Measurements from ENCODE around the gene TREML2.
"Not testable (repeated sequence)": the region's sequence is repeated elsewhere in the genome, so short reads cannot be mapped to it uniquely, and the experiment has no call there.

The TREML2 gene

DNA sequence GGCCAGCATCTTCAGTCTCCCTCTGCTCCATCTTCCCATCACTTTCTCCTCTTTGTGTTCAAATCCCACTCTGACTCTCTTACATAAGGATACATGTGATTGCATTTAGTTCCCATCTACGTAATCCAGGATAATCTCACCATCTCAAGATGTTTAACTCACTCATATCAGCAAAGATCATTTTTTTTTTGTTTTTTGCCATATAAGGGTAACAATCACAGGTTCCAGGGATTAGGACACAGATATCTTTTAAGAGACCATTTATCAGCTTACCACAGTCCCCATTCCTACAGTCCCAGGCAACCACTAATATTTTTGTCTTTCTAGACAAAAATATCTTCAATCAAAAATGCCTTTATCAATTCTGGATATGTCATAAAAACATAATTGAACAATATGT, 3.2 kb upstream of the TREML2 start:
- DNase-seq: no peak

DNA sequence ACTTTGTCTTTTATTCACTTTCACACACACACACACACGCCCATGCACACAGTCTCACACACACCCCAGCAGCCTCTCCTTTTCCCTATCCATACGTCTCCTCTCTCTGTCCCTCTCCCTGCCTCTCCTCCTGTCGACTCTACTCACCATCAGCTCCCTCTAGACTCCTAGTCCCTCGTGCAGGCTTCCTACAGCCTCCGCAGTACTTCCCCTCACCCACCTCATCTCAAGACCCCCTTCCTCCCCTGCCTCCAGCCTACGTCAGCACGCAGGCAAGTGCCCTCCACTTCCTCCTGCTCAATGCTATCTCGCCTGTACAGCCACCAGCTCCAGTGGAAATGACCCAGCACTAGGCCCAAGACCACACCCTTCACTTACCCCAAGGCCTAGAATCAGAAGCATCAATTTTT, 820 bp upstream of the TREML2 start:
- DNase-seq: no peak

DNA sequence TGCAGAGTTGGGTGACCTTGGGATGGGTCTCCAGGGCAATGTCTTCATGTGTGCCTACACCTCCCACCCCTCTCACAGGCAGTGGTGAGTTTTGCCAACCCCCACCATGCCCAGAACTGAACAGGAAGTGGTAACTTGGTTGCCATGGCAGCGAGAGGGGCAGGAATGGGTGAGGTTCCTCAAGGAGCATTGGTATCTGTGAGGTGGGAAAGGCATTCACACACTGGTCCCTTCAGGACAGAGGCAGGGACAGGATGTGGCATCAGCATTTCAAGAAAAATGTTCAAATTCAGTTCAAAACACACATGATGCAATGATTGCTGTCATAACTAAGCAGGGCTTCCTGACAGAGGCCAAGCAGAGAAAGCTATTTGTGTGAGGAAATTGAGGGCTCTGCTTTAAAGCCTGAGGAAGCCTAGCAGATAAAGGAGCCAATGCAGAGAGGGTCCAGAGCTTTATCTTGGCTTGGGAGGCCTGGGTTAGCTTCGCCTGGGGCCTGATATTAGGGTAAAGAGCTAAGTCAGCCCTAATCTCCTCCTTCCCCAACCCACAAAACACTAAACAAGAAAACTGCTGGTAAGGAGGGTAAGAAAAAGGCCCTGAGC, 551 bp downstream of the TREML2 start:
- DNase-seq: no peak

DNA sequence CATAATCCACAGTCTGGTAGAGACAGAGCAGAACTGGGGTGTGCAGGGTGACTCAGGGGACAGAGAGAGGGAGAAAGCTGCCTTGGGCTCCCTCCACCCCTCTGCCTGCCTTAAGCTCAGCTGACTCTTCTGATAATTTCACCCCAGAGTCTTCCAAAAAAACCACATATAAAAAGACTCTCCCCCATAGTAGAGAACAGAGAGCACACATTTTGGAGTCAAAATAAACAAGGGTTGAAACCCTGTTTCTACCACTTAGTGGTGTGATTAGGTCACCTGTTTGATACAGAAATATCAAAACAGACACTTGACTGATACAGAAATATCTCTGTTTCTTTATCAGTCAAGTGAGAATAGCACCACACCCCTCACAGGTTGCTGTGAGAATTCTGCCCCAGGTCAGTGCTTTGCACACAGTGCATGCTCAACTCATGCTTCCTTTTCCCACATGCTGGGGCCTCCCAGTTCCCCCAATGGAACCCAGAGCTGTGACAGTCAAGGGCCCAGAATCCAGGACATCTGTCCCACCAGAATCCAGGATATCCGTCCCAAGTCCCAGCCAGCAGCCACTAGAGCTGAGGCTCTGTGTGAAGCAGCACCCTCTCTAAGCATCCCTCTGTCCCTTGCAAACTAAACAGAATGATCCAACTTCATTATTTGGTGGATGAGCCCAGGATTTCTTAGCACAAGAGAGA, 1.2 kb downstream of the TREML2 start:
- no peak for DNase-seq

DNA sequence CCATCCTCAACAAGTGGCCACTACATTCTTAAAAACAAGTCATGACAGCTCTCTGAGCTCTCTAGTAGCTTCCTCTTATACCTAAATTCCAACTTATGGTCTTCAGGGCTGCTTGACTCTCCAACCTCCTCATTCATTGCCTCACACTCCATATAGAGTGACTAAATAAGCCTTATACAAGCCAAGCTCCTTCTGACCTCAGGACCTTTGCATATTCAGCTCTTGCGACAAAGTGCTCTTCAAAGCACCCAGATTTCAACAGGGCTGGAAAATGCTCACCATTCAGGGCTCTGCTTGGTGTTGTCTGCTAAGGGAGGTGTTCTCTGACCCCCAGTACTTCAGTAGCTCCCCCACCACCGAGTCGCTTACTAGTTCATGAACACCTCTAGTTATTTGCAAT, 3.7 kb downstream of the TREML2 start:
- no peak for DNase-seq

DNA sequence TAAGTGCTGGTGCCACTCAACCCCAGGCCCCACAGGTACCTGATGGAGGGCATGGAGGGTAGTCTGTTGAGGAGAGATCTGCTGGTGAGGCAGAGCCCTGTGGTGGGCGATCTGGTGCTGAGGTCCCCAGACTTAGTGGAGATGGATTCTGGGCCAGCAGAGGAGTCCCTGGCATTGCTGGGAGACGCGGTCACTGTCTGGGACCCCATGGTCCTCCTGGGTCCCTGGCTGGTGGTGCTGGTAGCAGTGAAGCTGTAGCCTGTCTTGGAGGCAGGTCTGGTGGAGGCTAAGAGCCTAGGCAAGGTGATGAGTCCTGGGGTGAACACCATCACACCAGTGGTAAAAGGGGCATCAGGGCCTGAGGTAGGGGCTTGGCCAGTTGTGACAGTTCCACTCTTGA, 6.6 kb downstream of the TREML2 start:
- DNase-seq: no peak

DNA sequence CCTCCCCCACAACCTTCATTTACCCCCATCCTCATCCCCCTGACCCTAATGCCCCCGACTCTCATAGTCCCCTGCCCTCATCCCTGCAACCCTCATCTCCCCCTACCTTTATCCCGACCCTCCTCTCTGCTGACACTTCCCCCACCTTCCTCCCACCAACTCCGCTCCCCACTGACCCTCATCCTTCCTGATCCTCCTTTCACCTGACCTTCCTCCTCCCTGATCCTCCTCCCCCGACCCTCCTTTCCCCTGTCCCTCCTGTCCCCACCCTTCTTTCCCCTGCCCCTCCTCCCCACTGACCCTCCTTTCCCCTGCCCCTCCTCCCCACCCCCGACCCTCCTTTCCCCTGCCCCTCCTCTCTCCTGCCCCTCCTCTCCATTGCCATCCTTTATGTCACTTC, 7.1 kb downstream of the TREML2 start:
- DNase-seq: no peak

DNA sequence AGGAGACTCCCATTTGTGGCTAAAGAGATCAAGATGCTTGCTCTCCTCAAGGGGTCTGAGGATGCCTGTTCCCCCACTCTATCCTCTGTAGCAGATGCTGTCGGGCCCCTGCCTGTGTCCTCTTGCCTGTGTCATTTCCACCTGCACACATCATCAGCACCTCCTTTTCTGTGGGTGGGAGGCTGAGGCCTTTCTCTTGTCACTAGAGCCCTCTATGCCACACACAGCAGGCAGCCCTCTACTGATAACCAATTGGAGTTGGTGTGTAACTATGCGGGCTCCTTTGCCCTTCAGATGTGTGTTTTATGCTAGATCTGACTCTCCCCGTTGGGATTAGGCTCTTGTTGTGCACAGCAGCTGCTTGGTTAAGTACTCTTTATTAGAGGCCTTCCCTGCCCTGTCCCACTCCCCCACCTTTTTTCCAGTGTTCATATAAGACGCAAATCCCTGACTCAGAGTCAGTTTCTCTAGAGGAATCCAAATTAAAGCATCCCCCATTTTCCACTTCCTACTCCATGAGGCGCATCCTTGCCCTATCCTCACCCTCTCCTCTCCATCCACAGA, 7.7 kb downstream of the TREML2 start:
- DNase-seq: no peak

DNA sequence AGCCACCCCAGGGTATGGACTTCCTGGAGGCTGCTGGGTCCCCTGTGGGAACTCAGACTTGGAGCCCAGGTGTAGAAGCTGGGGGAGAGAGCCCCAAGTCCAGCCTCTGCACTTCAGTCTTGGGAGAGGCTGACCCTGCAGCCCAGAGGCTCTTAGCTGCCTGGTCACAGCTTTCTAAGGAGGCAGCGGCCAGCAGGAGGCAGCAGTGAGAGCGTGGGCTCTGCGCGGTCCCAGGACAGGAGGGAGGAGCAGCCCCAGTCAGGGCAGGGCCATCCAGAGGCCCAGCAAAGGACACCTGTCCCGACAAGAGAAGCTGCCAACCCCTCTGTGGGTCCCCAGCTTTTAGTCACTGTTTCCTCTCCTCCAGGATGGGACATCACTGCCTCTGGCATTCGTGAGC, 9.4 kb downstream of the TREML2 start:
- DNase-seq: no peak

DNA sequence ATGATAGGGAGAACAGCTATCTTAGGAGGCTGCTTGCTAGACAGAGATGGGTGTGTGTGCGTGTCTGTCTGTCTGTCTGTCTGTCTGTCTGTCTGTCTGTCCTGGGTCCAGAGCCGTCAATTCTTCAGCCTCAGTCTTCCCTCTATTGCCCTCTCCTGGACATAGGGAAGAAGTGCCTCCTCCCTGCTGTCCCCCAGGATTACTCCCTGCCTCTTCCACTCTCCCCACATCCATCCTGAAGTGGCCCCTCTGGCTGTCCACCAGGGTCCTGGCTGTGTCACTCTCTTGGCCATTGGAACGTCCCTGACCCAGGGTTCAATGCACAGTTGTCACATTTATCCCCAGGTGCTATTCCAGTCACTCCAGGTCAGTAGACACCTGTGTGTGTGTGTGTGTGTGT, 10.2 kb downstream of the TREML2 start:
- DNase-seq: no peak

DNA sequence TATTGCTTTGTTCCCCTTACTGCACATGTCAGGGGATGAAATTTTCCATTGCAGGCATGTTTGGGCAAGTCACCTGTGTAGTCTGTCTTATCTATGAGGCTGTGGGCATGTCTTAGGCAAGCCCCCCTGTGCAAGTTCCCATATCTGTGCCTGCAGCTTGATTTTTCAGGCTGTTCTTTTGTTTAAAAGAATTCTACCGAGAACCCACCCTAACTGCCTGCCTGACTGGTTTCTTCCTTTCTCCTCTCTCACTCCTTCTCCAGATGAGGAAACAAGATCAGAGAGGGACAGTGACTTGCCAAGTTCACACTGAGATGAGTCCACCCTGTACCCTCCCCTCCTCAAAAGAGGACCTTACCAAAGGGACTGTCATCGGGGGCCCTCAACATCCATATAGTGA, 11.0 kb downstream of the TREML2 start:
- DNase-seq: no peak

DNA sequence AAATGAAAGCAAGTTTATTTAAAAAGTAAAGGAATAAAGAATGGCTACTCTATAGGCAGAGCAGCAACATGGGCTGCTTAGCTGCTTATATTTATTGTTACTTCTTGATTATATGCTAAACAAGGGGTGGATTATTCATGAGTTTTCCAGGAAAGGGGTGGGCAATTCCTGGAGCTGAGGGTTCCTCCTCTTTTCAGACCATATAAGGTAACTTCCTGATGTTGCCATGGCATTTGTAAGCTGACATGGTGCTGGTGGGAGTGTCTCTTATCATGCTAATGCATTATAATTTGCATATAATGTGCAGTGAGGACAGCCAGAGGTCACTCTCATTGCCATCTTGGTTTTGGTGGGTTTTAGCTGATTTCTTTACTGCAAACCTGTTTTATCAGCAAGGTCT, 11.9 kb downstream of the TREML2 start:
- DNase-seq: not testable (repeated sequence)

DNA sequence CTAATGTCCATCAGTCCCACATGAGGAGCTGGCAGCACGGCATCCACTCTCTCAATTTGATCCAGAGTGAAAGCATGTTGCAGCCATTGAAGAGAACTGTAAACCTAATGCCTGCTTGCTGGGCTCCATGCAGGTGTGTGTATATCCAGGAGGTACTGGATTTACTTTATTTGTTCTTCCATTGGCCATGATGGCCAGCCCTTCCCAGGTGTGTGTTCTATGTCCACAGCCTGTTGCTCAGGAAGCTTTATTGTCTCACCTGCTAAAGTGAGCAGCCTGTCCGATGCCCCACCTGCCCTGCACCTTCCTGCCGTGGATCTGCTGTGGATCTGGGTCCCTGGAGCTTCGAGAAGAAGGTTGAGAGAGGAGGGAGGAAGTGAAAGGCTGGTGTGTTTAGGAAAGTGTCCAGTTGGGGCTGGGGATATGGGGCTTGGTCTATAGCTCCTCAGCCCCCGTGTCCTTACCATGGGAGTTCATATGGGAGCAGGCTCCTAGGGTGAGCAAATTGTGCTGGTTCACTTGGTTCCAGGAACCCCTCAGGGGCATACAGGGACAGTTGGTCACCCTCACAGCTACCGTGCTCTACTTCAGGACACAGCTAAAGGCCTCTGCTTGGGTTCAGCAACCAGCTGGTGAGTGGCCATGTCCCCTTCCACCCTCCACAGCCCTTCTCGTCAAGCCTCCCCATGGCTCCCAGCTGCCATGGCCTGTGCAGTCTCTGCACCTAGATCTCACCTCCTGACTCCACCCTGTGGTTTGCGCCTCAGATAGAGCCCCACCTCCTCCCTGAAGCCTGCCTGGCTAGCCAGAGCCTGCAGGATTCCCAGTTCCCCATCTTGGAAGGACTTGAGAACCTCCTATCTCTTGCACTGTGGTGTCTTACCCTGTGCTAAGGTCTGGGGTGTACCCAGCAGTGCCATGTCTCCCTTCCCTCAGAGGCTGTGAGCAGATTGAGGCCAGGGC, 12.7 kb downstream of the TREML2 start:
- DNase-seq: no peak

DNA sequence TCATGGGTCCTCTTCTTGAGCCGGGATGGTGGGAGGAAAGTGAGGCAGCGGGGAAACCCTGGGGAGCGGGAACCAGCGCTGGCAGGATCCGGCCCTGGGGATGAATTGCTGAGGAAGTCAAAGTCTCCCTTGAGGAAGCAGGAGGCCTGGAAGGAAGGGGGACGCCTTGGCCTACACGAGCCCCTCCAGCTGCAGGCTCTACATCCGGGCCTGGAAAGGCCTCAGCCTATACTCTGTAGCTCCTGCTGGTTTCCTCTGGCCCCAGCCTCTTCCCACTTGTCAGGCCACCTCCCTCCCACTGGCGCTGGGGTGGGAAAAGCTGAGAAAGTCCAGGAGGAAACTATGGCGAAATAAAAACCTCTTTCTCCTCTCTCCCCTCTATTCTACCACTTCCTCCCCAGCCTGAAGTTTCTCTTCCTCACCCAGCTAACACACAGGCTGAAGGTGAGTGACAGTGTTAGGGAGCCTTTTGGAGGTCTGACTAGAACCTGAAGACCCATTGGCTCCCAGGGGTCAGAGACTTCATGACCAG, 14.9 kb downstream of the TREML2 start:
- no peak for DNase-seq

DNA sequence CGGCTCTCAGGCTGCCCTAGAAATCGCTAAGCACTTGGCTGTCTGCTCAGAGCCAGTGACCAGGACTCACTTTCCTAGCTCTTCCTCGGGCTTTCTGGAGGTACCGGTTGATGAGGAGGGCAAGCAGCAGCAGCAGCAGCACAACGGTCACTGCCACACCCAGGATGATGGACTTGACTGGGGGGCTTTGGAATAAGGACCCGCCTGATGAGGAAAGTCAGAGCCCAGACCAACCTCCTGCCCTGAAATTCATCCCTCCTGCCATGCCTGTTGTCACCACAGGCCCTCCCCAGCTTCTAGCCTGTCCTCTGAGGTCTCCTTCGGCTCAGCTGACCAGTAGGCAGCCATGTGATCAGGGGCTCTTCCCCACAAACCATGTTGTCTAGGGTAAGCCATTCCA, 16.2 kb downstream of the TREML2 start:
- DNase-seq: no peak

DNA sequence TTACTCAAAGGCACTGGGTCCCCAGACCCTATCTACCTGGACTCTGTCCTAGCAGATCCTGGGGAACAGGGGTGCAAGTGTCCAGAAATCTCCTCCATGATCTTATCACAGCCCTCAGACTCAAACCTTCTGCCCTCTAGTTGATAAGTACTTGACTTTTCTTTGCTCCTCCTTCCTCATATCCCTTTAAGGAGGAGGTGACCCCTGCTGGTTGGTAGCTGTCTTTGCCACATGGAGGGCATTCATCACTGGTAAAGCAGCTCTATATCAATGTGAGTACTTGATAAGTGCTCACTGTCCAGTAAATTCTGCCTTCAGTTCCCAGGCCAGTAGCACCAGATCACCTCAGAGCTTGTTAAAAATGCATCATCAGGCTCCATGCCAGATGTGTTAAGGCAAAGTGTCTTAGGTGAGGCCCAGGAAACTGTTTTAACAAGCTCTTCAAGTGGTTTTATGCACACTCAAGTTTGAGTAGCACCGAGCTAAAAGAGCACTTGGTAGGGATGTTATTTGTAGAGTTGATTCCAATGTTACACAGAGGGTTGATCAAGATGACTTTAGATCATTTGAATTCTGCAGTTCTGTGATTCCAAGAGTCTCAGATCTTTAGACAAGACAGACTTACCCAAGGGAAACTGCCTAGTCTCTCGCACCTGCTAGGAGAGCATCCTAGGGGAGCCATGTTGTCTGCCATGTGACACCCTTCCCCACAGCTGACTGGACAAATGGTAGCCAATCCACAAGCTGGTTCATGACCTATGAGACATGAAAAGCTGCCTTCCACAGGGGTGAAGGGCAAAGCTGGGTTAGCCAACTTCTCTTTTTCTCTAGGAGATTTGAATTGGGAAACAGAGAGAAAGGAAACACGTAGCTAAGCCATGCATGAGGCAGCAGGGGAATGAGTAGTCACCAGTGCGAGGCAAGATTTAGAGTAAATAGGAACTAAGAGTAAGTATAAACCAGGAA, 18.6 kb downstream of the TREML2 start:
- peak; percentile 31 for DNase-seq

DNA sequence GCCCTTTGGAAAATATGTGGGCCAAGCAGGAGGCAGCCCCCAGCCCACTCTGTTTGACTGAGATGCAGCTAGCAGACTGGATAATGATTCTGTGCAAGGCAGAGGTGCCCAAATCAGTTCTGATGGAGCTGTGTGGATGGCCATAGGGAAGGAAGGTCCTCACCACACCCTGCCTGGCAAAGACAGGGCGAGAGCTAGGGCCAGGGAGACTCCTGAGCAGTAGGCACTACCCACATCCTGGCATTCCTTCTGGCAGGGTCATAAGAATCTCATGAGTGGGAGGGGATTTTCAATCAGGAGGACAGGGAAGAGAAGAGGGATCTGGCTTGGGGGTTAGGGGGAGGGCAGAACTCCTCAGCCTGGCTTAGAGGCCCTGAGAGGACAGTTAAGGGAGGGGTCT, 19.4 kb downstream of the TREML2 start:
- DNase-seq: no peak

DNA sequence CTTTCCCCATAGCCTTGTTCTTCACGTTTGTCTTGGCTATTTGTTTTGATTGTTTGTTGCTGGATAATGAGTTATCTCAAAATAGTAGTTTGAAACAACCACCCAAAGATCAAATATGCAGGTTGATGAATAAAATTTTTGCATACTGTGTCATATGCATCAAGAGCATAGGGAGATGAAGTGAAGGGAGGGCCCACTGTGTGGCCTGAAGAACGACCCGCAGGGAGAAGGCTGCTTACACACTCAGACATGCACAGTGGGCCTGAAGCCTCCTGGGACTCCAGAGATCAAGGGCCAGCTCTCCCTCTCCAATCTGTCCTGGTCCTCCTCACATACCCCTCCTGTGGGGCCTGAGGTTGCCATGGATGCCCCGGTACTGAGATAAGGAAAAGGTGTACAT, 21.8 kb downstream of the TREML2 start:
- DNase-seq: no peak

DNA sequence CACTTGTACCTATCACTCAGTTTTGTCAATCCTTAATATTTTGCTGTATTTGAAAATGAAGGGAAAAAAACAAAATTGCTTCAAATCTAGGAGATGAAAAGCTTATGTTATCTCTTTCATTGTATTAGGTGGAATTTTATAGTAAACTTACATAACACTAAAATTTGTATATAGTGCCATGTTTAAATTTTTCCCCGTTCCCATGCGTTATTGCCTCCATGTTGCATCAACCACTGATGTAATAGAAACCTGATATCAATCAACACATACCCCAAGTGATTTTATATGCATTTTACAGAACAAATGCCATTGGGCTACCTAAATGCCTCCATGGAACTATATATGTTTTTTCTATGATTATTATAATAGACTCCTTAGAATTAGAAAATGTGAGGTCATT, 23.3 kb downstream of the TREML2 start:
- no peak for DNase-seq

DNA sequence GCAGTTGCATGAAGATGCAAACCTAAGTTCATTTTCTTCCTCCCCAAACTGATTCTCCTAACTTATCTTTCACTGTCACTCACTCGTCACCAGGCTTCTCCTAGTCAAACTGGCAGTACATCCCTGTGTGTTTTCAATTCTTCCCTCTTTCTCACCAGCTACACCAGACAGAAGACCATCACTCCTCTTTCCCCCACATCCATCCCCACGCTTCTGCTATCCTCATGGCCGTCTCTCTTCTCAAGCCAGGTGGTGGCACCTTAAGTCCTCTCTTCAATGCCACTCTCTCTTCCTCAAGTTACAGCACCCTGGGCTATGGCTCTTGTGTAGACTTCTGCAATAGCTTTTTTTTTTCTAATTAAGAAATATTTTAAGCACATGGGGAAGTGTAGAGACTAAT, 23.7 kb downstream of the TREML2 start:
- DNase-seq: no peak

DNA sequence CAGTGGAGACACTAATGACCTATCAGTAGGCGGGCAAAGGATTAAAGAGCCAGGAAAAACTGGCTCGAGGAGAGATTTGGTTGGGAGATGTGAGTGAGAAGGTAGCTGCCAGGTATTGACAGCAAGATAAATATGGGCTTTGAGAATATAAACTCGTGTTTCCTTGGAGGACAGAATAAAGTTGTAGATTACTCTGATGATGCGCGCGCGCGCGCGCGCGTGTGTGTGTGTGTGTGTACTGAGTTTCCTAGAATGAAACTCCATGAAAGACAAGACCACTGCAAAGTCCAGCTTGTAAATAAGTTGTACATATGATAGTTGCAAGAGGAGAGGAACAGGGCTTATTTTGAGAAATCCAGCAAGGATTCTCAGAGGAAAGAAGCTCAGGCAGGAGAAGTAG, 24.8 kb downstream of the TREML2 start:
- DNase-seq: no peak

DNA sequence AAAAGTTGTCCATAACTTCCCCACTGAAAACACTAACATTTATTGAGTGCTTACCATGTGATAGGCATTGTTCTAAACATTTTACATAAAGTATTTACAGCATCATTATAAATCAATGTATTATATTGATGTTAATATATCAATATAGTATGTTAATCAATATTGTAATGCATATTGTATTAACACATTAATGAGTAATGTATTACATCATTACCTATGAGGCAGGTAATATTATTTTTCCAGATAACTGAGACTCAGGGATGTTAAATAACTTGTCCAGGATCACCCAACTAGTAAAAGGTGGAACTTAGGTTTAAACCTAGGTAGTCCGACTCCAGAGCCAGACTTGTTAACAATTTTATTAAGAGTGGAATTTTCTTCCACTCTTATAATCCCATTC, 25.9 kb downstream of the TREML2 start:
- DNase-seq: no peak
